ENCODE measurements around the gene C1orf116.

DNA sequence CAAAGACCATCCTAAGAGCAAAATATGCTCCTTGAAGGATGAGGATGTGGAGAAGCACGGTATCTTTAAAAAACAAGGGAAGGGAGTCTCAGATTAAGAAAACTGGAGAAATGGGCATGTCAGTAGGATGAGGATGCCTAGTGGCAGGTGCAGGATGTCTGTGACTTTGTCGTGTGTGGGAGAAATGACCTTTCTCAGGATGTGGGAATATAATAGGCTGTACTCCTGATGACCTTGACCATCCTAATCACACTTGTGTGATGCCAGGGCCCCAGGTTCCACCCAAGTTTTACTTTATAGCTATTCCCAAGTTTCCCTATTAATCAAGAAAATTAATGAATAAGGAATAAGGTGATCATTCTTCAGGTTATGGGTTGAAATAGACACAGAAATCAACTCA is 12.9 kb downstream of the C1orf116 start:
- TF ChIP-seq, protein P1, sequence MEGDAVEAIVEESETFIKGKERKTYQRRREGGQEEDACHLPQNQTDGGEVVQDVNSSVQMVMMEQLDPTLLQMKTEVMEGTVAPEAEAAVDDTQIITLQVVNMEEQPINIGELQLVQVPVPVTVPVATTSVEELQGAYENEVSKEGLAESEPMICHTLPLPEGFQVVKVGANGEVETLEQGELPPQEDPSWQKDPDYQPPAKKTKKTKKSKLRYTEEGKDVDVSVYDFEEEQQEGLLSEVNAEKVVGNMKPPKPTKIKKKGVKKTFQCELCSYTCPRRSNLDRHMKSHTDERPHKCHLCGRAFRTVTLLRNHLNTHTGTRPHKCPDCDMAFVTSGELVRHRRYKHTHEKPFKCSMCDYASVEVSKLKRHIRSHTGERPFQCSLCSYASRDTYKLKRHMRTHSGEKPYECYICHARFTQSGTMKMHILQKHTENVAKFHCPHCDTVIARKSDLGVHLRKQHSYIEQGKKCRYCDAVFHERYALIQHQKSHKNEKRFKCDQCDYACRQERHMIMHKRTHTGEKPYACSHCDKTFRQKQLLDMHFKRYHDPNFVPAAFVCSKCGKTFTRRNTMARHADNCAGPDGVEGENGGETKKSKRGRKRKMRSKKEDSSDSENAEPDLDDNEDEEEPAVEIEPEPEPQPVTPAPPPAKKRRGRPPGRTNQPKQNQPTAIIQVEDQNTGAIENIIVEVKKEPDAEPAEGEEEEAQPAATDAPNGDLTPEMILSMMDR (IDR thresholded peaks at IDR 0.05) = no peak
- TF ChIP-seq POLR2A (IDR thresholded peaks at IDR 0.05) = no peak
- TF ChIP-seq POLR2AphosphoS5 (IDR thresholded peaks at IDR 0.05) = no peak
